Mesodermal cell (in vitro differentiated cells): ENCODE data around the gene KCND3.

Experiments
- H3K27ac ChIP-seq: 2 replicates; pipeline ENCODE4 v1.7.0; 2013; ENCODE audit warnings: mild to moderate bottlenecking, low read depth, low read length, moderate library complexity; ENCODE audit not compliant: severe bottlenecking
- H3K36me3 ChIP-seq: 2 replicates; pipeline ENCODE4 v1.7.1; 2013; ENCODE audit warnings: mild to moderate bottlenecking, low read length, moderate library complexity; ENCODE audit not compliant: control insufficient read depth, insufficient read depth
- H3K4me1 ChIP-seq: one replicate; pipeline ENCODE4 v1.7.1; 2013; ENCODE audit warnings: mild to moderate bottlenecking, low read length; ENCODE audit not compliant: insufficient read depth, control insufficient read depth, poor library complexity, severe bottlenecking
- H3K4me3 ChIP-seq: 2 replicates; pipeline ENCODE4 v1.7.0; 2013; ENCODE audit warnings: low read length, control low read depth, mild to moderate bottlenecking; ENCODE audit not compliant: insufficient read depth, poor library complexity, severe bottlenecking; ENCODE audit errors: extremely low read depth
- H3K9me3 ChIP-seq: 2 replicates; pipeline ENCODE4 v1.7.1; 2013; ENCODE audit warnings: mild to moderate bottlenecking, low read length, moderate library complexity; ENCODE audit not compliant: control insufficient read depth
- WGBS, 2 experiments: methylation state at CpG; one replicate each; pipeline ENCODE4 v1.1.5; 2013; ENCODE audit warnings: missing lambda C conversion rate in 2 of 2; ENCODE audit not compliant: insufficient coverage in 2 of 2; 5-methylcytosine and 5-hydroxymethylcytosine counted together

Gene KCND3

GRCh38 chr1:111903148-111903870, 86.2 kb downstream of the KCND3 start:
- H3K4me1 ChIP-seq = peaks cover 16% of the 10 kb centered on the region
- no peaks in the 10 kb centered on the region for H3K36me3 ChIP-seq
- no peak overlapping the region for H3K27ac ChIP-seq
- 50 to 100% methylated on average over 1 to 2 of the region's 4 CpGs for WGBS, 2 experiments
- H3K4me3 ChIP-seq = no peak overlapping the region
- no peaks in the 10 kb centered on the region for H3K9me3 ChIP-seq

GRCh38 chr1:111895469-111895868, 94.0 kb downstream of the KCND3 start:
- Histone ChIP-seq H3K36me3 (no peaks in the 10 kb centered on the region), H3K4me3 (no peak overlapping the region), H3K9me3 (no peaks in the 10 kb centered on the region), H3K27ac (no peak overlapping the region), H3K4me1 (peaks cover 8% of the 10 kb centered on the region)
- WGBS, 2 experiments = 37 to 63% methylated on average over 6 to 11 of the region's 16 CpGs

- H3K27ac ChIP-seq = no peak overlapping the region
- peaks cover 8% of the 10 kb centered on the region for H3K4me1 ChIP-seq
- WGBS, 2 experiments = 53 to 61% methylated on average over 2 of the region's 2 CpGs
- no peaks in the 10 kb centered on the region for H3K9me3 ChIP-seq
- no peaks in the 10 kb centered on the region for H3K36me3 ChIP-seq
- H3K4me3 ChIP-seq = no peak overlapping the region
These were observed 94.5 kb downstream of the KCND3 start for GRCh38 chr1:111895017-111895416.

- H3K36me3 ChIP-seq = no peaks in the 10 kb centered on the region
- H3K4me1 ChIP-seq = peaks cover 8% of the 10 kb centered on the region
- H3K27ac ChIP-seq = no peak overlapping the region
- no peaks in the 10 kb centered on the region for H3K9me3 ChIP-seq
- H3K4me3 ChIP-seq = no peak overlapping the region
- 97 to 98% methylated on average over 5 of the region's 6 CpGs for WGBS, 2 experiments
These were observed 95.0 kb downstream of the KCND3 start for GRCh38 chr1:111894497-111894896.

GRCh38 chr1:111891566-111891965, 97.9 kb downstream of the KCND3 start:
- 85 to 100% methylated on average over 1 to 2 of the region's 3 CpGs for WGBS, 2 experiments
- H3K4me1 ChIP-seq = peaks cover 8% of the 10 kb centered on the region
- no peaks in the 10 kb centered on the region for H3K36me3 ChIP-seq
- H3K4me3 ChIP-seq = no peak overlapping the region
- no peak overlapping the region for H3K27ac ChIP-seq
- no peaks in the 10 kb centered on the region for H3K9me3 ChIP-seq

- no peak overlapping the region for H3K27ac ChIP-seq
These were observed 100.6 kb downstream of the KCND3 start for GRCh38 chr1:111888740-111889376.

GRCh38 chr1:111887875-111888274, 101.6 kb downstream of the KCND3 start:
- Histone ChIP-seq H3K4me3 (no peak overlapping the region), H3K27ac (no peak overlapping the region), H3K9me3 (no peaks in the 10 kb centered on the region), H3K4me1 (no peaks in the 10 kb centered on the region), H3K36me3 (no peaks in the 10 kb centered on the region)
- WGBS, 2 experiments = 87 to 100% methylated on average over 1 of the region's 1 CpG

More at GRCh38 chr1:111888740-111889376, 100.6 kb downstream of the KCND3 start:
- no peak overlapping the region for H3K4me3 ChIP-seq
- no peaks in the 10 kb centered on the region for H3K9me3 ChIP-seq
- no peaks in the 10 kb centered on the region for H3K4me1 ChIP-seq
- H3K36me3 ChIP-seq = no peaks in the 10 kb centered on the region
- WGBS, 2 experiments = 61 to 68% methylated on average over 4 to 5 of the region's 8 CpGs

GRCh38 chr1:111887385-111887784, 102.1 kb downstream of the KCND3 start:
- Histone ChIP-seq H3K36me3 (no peaks in the 10 kb centered on the region), H3K27ac (no peak overlapping the region), H3K4me1 (no peaks in the 10 kb centered on the region), H3K4me3 (no peak overlapping the region), H3K9me3 (no peaks in the 10 kb centered on the region)
- WGBS, 2 experiments = 89 to 93% methylated on average over 2 to 3 of the region's 3 CpGs

GRCh38 chr1:111886741-111887140, 102.7 kb downstream of the KCND3 start:
- Histone ChIP-seq H3K36me3 (no peaks in the 10 kb centered on the region), H3K4me3 (no peak overlapping the region), H3K27ac (no peak overlapping the region), H3K4me1 (no peaks in the 10 kb centered on the region), H3K9me3 (no peaks in the 10 kb centered on the region)
- WGBS, 2 experiments = 88% methylated on average over 1 of the region's 2 CpGs; no CpG with 5 or more reads in 1 of the 2 experiments

GRCh38 chr1:111884772-111885443, 104.6 kb downstream of the KCND3 start:
- Histone ChIP-seq H3K27ac (no peak overlapping the region), H3K36me3 (no peaks in the 10 kb centered on the region), H3K4me1 (no peaks in the 10 kb centered on the region), H3K9me3 (no peaks in the 10 kb centered on the region), H3K4me3 (no peak overlapping the region)
- 80 to 100% methylated on average over 1 of the region's 8 CpGs for WGBS, 2 experiments
